SK-N-MC (cell line): Measurements from ENCODE around the gene SDK2.

Experiments
- EZH2 ChIP-seq: fragments of 200-600 bp; sonication (generic); IDR thresholded peaks from one replicate; pipeline ENCODE4 v1.6.1; 2017; ENCODE audit warnings: antibody characterized with exemption
- POLR2AphosphoS5 ChIP-seq: IDR thresholded peaks from 2 replicates; pipeline ENCODE4 v1.6.1; 2012; ENCODE audit warnings: mild to moderate bottlenecking, low read depth, low read length, borderline replicate concordance

- no peak for TF ChIP-seq POLR2AphosphoS5
- no peak for TF ChIP-seq EZH2
Measured at GRCh38 chr17:73522696-73523095, 121.5 kb downstream of the SDK2 start.
